OCI-M2 (cell line): ENCODE measurements around the gene TNS2.

Source experiments
- DNase-seq: peaks from one replicate; lab custom pipeline; 2025; ENCODE audit not compliant: unreplicated experiment; lab: John Stamatoyannopoulos, UW

Gene TNS2

DNA sequence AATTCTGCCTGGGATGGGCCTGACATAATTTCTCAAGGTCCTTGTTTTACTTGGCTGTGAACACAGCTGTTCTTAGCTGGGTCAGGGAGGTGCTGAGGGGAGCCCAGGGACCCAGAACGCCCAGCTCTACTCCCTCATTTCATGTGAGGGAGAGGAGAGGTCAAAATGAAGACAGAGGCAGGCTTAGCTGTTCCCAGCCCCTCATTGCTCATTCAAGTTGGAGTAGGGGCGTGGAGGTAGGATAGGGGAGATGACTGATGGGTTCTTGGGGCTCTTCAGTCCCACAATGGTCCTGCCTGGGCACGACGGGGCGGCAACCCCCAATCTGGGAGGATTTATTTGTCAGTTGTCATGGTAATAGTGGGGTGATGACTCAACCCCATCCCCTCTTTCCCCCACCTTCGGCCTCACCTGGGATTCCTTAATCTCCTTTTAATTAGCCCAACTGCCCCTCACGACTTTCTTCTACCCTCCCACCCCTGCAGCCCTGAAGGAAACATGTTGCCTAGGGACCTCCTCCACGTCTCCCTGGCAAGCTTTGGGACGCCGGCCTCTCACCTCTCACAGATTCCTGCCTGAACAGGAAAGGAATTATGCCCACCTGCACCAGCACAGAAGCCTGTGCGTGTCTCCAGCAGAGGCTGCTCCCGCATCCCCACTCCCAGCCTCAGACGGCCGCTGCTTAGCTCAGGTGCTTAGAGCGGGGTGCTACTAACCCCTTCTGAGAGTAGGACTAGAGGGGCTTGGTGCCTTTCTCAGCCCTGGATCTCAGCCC is 19.1 kb downstream of the TNS2 start:
- DNase-seq: no peak

DNA sequence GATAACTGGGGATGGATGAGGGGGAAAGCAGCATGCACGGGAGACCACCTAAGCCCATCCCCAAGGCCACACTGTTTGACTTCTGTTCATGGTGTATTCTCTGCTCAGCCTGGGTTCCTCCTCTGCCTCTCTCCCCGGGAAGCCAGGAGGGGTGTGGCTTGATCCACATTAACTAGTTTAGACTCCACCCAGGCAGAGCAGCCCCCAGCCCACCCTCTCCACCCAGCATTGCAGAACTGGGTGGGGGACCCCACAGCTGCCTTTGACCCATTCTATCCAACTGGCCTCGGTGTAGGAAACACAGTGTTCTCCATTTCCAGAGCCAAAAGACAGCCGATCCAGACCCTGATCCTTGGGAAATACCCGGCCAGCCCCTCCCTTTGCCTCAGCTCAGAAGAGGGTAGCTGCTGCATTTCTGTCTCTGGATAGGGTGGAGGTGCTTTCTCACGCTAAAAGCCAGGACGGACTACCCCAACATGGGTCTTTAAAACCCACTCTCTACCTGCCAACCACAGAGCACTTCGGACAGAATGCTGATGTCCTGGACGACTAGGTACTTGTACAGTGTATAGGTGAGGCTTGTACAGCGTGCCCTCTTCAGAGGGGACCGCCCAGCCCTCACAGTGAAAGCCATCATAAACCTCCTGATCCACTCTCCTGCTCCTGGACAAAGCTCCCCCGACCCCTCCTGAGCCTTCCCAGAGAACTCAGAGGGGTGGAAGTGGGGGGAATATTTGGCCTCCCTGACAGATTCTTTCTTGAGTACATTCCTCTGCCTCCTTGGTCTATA is 20.0 kb downstream of the TNS2 start:
- DNase-seq: no peak

DNA sequence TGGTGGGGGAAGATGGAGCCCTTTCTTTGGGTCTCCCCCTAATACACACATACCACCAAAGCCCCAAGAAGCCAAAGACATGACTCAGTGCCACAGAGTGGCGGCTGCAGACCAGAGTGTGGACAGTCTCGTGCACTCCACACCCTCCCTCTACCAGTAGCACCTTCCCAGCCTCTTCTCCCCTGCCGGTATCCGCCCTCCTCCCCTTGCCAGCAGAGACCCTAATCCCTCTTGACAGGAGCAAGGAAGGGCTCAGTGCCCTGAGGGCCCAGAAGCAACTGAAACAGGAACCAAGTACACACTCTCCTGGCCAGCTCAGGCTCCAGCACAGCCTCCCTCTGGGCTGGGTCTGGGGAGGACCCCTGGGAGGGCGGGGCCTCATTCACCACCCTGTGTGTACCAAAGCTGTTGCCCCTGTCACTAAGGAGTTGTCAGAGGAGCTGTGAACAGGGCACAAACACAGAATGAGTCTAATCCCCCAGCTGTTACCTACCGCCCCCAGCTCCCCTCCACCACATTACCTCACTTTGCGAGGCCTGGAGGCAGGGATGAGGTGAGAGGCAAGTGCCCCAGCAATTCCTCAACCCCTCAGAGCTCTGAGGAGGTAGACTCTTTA is 21.1 kb downstream of the TNS2 start:
- DNase-seq: no peak

DNA sequence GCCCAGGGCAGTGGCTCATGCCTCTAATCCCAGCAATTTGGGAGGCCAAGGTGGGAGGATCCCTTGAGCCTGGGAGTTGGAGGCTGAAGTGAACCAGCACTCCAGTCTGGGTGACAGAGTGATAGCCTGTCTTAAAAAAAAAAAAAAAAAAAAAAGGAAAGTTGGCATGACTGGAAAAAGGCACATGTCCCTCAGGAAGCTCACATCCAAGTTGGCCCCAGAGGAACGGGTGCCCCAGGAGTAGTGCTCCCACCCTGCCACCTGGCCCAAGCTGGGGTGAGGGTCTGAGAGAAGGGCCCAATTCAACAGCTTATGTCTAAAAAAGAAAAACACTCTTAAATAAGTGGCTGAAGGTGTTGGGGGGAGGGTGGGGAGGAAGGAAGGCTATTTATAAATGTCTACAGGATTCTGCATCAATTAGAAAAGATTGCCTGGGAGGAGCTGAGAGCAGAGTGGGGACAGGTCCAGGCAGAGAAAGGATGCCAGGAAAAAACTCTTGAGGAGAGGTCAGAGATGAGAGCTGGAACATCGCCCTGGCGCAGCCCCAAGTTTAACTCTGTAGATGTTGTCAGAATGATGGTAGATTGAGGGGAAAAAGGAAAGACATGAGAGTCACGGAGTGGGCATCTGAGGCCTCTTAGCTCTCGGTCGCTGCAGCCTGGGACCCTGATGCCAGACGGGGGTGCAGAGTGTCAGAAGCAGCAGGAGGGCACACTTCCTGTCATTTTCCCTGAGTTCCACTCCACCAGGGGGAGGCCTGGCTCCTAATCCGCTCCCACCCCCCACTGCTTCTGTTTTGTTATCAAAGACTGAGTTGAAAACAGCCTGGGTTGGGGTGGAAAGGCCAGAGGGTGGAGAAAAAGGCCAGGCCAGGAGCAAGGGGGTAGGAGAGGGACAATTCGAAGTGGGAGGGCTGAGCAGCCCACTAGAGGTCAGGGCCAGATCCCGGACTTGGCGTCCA is 22.0 kb downstream of the TNS2 start:
- no peak for DNase-seq

- no peak for DNase-seq
Measured at GRCh38 chr12:53073881-53074280, 24.0 kb downstream of the TNS2 start.

DNA sequence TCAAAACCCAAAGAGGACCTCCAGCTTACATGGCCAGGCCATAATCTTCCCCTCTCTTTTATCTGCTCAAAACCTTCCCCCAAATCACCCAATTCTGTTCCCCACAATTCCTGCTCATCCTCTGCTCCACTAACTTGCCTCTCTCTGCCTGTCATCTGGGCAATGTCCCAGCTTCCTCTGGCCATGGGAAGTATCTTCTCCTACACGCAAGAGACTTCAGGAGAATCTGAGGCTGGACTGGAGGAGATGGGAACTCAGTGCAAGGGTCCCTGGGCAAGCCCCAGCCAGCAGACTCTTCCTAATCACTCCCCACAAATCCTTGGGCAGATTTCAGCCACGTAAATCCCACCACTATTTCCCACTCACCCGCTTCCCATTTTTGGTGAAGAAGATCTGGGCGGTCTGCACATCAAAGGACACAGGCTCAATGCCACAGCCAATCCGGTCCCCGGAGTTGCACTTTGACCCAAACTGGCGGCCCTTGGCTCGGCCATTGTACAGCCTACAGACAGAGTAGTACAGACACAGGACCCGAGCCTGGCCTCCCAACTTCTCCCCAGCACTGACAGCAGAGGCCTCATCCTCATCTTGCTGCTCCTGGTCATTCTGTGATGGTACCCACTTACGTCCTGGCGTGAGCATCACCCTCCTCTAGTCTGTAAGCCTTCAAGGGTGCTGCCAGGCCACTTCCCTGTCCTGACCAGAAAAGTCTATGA is 24.6 kb downstream of the TNS2 start:
- no peak for DNase-seq

DNA sequence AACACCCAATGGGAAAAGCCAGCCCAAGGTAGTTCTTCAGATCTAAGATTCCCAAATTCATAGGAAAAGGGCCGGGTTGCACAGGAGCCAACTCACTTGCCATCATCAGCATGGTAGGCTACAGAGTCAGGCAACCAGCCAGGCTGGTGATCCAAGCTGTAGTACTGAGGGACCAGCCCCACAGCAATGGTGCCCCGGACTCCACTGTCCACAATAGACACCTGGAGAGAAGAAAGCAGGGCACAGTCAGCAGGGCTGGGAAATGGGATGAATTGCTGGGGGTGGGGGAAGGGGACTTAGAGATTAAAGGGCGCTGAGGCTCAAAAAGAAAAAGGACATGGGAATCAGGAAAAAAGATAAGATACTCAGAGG is 25.1 kb downstream of the TNS2 start:
- no peak for DNase-seq

DNA sequence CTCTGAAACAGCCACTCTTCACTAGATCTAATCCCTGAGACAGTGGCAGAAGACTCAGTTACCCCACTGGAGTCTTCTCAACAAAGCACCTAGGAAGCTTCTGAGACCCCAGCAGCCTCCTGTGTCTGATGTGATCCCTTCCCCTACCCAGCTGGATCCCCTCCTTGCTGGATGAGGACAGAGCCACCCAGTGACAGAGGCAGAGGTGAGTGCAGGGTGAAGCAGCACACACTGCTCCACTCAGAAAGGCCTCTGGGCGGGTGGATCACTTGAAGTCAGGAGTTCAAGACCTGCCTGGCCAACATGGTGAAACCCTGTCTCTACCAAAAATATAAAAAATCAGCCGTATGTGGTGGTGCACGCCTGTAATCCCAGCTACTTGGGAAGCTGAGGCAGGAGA is 26.6 kb downstream of the TNS2 start:
- no peak for DNase-seq

DNA sequence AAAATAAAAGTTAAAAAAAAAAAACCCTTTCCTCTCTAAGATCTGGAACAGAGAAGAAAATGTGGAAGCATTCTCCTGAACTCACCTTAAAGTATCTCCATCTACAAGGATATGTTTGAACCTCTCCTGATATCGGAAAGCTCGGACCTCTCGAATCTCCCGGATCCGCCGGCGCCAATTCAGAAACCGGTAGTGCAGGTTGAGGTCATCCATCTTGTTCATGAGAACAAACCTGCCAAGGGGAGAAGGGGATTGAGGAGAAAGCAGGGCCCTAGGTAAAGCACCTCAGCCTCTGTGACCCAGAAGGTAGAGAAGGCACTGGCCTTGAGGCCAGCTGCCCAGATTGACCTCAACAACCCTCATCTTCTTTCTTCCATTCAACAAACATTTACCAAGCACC is 27.2 kb downstream of the TNS2 start:
- DNase-seq: no peak

DNA sequence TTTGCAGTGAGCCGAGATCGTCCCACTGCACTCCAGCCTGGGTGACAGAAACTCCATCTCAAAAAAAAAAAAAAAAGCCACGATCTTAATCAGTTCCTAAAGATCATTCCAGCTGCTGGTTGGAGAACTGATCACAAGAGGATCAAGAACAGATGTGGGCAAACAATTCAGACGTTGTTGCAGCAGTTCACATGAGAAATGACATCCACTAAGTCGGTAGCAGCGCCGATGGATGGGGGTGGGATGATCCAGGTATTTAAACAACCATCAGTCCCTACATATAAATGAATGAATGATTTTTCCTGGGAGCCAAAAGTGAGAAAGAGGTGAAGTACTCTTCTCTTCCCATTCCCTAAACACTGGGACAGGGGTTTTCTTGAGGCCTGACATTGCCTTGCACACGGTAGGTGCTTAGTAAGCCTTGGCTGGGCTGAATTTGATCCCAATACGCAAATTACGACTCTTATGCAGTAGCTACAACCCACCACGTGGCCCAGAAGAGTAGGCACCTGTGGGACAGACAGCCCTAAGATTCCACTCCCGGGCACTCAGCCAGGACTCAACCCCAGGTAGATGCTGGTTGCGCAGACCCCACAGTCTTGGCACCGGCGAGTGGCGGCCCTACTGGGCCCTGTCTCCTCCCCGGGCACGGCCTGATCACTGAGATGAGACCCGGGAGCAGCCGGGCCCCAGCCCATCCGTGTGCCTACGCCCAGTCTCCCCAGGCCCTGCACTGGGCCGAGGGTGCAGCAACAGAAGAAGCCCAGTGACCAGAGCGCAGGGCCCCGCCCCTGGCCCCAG is 28.8 kb downstream of the TNS2 start:
- DNase-seq: no peak

DNA sequence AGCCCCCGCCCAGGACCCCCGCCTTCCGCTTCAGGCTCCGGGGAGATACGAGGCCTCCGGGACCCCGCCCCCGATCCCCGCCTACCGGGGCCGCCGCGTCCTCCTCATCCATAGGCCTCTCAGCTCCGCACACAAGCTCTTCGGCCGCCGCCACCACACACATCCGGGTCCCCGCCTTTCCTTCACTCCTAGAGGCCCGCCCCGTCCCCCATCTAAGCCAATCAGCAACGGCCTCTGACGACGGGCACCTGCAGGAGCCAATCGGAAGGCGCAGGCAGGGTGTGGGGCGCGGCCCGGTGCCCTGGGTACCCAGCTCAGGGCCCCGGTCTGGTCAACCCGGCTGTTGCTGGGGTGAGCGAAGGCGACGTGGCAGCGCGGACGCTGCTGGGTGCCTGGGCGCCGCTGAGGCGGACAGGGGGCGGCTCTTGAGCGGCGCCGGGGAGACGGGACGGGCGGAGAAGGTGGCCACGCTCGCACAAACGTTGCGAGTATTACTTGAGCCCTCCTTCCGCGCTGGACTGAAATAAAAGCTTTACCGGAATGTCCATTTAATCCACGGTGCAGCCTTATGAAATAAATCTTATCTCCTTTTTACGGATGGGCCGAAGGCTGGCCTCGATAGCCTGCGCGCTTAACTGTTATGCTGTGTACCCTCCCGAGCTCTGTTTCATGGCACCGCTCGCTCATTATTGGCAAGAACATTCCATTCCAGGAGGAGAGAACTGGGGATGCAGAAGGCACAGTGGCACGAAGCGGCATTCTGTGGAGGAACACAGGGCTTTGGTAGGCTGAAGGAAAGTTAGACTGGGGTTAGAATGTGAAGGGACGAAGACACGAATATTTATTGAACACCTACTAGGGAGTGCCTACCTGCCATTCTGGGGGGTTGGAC is 29.6 kb downstream of the TNS2 start, which contains the start of gene SPRYD3:
TSS of gene SPRYD3 (minus strand) at position 165 of the 892 bp plus-strand sequence. CDS start at position 108, 57 bp downstream.
- DNase-seq: peak; percentile 39

DNA sequence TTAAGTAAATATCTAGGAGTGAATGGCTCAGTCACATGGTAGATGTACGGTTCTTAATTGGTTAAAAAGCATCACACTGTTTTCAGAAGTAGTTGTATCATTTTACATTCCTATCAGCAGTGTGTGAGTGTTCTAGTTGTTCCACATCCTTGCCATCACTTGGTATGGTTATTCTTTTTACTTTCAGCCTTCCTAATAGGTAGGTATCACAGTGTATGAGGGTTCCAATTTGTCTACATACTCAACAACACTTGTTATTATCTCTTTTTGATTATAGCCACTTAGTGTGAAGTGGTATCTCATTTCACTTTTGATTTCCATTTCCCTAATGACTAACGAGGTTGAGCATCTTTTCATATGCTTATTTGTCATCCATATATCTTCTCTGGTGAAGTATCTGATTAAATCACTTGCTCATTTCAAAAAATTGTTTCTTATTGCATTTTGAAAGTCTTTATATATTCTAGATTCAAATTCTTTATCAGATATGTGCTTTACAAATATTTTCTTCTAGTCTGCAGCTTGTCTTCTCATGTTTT is 32.8 kb downstream of the TNS2 start:
- DNase-seq: no peak

GRCh38 chr12:53086361-53086760 is 36.5 kb downstream of the TNS2 start:
- no peak for DNase-seq

DNA sequence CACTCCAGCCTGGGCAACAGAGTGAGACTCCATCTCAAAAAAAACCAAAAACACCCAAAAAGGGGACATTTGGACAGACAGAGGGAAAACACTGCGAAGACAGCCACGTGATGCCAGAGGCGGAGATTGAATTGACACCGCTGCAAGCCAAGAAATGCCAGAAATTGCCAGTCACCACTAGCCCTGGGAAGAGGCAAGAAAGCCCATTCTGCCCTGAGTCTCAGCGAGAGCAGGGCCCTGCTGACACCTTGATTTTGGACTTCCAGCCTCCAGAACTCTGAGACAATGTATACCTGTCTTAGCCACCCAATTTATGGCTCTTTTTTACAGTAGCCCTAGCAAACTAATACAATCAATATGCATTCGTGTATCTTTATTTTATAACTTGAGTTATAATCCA is 40.2 kb downstream of the TNS2 start:
- no peak for DNase-seq

DNA sequence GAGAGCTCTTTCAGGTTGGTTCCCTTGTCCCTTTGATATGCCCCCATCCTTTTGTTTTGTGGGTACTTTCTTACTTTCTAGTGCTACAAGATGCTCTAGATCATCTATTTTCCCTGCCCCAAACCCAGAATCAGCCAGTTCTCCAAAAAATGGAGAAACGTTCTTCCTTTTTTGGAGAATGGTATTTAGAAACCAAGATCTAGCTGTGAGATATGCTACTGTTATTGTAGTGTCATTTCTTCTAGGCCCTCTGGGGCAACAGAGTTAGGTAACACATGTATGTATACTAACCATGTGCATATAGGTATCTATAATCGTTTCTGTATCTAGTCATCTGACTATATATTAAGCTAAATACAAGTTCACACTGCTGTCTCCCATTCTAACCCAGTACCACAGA is 40.7 kb downstream of the TNS2 start:
- DNase-seq: no peak

DNA sequence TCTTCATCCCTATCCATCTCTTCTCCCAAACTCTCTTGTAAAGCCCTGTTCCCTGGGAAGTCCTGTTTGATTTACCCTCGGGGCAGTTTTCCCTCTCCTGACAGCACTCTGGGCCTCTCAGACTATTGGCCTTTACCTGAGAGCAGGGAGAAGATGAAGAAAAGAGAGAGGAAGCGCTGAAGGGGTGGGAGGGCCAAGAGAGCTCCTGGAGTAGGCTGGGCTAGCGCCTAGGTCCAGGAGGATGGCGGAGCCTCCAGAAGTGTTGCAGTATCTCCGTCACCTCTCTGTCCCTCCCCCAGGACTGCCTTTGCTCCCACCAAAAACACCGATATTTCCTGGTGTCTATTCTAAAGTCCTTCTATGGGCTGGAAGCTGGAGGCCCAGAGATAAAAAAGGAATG is 41.9 kb downstream of the TNS2 start:
- DNase-seq: no peak

- DNase-seq: no peak
Measured at GRCh38 chr12:53093777-53094393, 44.0 kb downstream of the TNS2 start.

DNA sequence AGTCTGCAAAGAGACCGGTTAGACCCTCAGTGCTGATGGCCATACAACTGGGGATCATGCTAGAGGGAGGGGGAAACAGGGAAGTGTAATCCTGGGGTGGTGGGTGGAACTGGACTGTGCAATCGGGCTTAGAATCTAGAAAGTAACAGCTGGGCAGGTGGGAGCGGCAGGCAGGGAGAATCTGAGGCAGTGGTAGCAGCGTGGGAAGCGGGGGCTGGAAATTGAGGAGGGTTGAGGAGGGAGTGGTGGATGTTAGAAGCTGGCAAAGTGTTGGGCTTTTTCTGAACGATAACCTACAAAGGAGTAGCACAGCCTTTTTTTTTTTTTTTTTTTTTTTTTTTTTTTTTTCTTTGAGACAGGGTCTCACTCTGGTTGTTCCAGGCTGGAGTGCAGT is 44.5 kb downstream of the TNS2 start:
- DNase-seq: no peak
